ENCODE measurements around the gene ATE1.

ATE1 gene

DNA sequence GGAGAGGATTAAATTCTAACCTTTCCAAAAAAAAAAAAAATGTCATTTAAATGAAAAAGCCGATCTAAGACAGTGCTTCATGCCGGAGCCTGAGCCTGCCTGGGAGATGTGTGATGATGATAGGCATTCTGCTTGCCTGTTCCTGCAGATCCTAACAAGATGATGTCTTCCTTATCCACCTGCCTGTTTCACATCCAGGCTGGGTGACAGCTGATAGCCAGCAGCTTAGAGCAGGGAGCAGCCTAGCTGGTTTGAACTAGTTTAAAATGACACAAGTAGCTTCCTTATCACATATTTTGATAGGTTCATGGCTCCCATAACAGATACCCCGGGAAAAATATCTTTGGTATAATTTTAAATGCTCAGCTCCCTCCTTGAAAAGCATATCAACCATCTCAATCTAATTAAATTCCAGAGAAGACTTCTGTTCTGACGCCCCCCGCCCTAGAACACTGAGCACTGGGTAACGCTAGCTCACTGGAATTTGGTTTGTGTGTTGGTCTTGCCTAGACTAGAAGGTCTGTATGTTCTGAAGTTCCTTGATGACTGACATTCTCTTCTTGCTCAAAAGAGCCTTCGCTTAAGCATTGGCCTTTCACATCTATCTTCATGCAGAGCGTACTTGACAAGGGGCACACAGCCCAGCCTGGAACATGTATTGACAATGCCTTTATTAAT, 232.7 kb downstream of the ATE1 start:
- DNase-seq (ENCODE audit: low read depth), result no peak
- H3K4me3 ChIP-seq (ENCODE audit: low read depth, low read length), result no peak overlapping the region
- no peak for TF ChIP-seq MYC (IDR thresholded peaks at IDR 0.05; ENCODE audit: low read depth, low read length)
- TF ChIP-seq, protein P1, sequence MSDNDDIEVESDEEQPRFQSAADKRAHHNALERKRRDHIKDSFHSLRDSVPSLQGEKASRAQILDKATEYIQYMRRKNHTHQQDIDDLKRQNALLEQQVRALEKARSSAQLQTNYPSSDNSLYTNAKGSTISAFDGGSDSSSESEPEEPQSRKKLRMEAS (IDR thresholded peaks at IDR 0.05; ENCODE audit: low read depth, low read length), result no peak
- TF ChIP-seq POLR2A (IDR thresholded peaks at IDR 0.05; ENCODE audit: extremely low read depth, insufficient read length), result no peak
- TF ChIP-seq, protein P2, sequence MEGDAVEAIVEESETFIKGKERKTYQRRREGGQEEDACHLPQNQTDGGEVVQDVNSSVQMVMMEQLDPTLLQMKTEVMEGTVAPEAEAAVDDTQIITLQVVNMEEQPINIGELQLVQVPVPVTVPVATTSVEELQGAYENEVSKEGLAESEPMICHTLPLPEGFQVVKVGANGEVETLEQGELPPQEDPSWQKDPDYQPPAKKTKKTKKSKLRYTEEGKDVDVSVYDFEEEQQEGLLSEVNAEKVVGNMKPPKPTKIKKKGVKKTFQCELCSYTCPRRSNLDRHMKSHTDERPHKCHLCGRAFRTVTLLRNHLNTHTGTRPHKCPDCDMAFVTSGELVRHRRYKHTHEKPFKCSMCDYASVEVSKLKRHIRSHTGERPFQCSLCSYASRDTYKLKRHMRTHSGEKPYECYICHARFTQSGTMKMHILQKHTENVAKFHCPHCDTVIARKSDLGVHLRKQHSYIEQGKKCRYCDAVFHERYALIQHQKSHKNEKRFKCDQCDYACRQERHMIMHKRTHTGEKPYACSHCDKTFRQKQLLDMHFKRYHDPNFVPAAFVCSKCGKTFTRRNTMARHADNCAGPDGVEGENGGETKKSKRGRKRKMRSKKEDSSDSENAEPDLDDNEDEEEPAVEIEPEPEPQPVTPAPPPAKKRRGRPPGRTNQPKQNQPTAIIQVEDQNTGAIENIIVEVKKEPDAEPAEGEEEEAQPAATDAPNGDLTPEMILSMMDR (IDR thresholded peaks at IDR 0.05; ENCODE audit: low read depth, low read length), result no peak

DNA sequence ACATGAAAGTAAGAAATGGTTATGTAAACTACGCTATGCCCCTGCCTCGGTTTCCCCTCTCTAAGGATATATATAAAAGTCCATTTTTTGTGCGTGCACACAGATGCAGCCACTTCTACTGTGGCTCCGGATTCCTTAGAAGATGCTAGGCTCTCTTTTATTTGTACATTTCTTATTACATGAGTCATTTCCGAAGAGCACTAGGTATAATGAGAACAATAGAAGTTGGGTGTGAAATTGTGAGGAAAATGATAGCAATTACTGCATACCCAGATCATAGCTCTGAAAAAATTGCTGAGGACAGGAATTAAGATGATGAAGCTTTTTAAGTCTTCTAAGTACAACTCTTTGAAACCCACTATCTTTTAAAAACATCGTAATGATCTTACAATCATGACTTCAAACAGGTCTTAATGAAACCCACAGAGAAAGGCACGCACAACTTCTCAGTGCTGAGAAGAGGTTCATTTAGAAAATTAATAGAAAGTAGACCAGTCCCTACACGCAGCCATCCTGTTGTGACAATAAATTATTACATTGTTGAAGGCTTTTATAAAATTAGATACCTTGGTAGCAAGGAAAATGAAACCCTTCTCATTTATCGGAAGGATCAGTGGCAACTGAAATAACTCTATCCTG, 233.4 kb downstream of the ATE1 start:
- no peak for DNase-seq (ENCODE audit: low read depth)
- TF ChIP-seq, protein P1 (IDR thresholded peaks at IDR 0.05; ENCODE audit: low read depth, low read length), result no peak
- TF ChIP-seq, protein P2 (IDR thresholded peaks at IDR 0.05; ENCODE audit: low read depth, low read length), result no peak
- no peak for TF ChIP-seq POLR2A (IDR thresholded peaks at IDR 0.05; ENCODE audit: extremely low read depth, insufficient read length)
- no peak for TF ChIP-seq MYC (IDR thresholded peaks at IDR 0.05; ENCODE audit: low read depth, low read length)
- no peak overlapping the region for H3K4me3 ChIP-seq (ENCODE audit: low read depth, low read length)

DNA sequence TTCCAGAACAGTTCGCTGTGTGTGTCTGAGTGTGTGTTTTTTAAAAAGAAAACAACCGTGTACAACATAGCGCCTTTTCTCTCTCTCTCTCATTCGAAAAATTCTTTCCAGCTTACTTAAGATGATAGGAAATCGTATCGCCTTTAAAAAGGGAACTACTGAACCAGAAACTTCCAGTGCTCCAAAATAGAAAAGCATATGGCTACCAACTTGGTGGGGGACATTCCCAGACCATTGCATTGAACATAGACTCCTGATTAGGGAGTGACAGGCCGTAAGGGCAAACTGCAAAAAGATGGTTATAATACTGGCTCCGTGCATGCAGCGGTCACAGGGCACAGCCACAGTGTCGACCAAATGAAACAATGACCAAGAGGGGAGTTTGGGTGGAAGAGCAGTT, 235.2 kb downstream of the ATE1 start:
- H3K4me3 ChIP-seq (ENCODE audit: low read depth, low read length), result no peak overlapping the region
- TF ChIP-seq, protein P1 (IDR thresholded peaks at IDR 0.05; ENCODE audit: low read depth, low read length), result no peak
- no peak for TF ChIP-seq POLR2A (IDR thresholded peaks at IDR 0.05; ENCODE audit: extremely low read depth, insufficient read length)
- no peak for TF ChIP-seq MYC (IDR thresholded peaks at IDR 0.05; ENCODE audit: low read depth, low read length)
- TF ChIP-seq, protein P2 (IDR thresholded peaks at IDR 0.05; ENCODE audit: low read depth, low read length), result no peak
- no peak for DNase-seq (ENCODE audit: low read depth)

DNA sequence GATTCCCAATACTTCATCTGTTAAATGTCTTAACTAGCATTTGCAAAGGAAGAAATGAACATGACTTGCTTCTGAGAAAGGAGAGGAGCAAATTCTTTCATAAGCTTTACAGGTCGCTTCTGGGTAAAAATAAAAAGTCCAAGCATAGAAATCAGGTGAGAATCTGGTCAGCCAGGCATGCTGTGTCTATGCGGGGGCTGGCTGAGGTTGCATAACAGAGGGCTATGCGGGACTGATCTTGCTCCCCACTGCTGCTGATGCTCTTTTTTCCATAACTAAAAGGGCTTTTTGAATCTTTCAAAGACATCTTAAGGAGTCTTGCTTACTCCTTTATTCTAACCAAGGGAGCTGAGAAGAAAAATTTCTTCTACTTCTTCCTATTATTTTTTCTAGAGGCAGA, 236.9 kb downstream of the ATE1 start:
- no peak for DNase-seq (ENCODE audit: low read depth)
- H3K4me3 ChIP-seq (ENCODE audit: low read depth, low read length), result no peak overlapping the region
- TF ChIP-seq, protein P2 (IDR thresholded peaks at IDR 0.05; ENCODE audit: low read depth, low read length), result no peak
- TF ChIP-seq POLR2A (IDR thresholded peaks at IDR 0.05; ENCODE audit: extremely low read depth, insufficient read length) (no peak), MYC (IDR thresholded peaks at IDR 0.05; ENCODE audit: low read depth, low read length) (no peak)
- TF ChIP-seq, protein P1 (IDR thresholded peaks at IDR 0.05; ENCODE audit: low read depth, low read length), result no peak
